HCT116 (cell line): ENCODE results near the gene TSPAN3. TPM values are rescaled to one million over a fixed set of nuclear protein-coding genes. Genes with fewer than 3 reads are reported as not detected.

Experiments
- ATAC-seq: fragments of 200-7000 bp; cut with Tn5 transposase; 2 replicates; pipeline ENCODE4 v1.9.1; 2020; ENCODE audit warnings: mild to moderate bottlenecking, moderate library complexity
- BruUV-seq: library from RNA; stranded (reverse); fragments of 400-500 nt; replicated peaks from 2 replicates; lab custom pipeline; 2021; lab: Mats Ljungman, UMichigan
- CTCF ChIA-PET: fragments of 300-600 bp; sonication (Branson Sonifier 250); formaldehyde crosslinking; loops from one replicate; lab custom pipeline; 2021; ENCODE audit warnings: antibody characterized with exemption; lab: Charles Lee
- POLR2A ChIA-PET: fragments of 300-600, 350-600 bp; sonication (Branson Sonifier 250); formaldehyde crosslinking; loops from one replicate; lab custom pipeline; 2021; ENCODE audit warnings: antibody characterized with exemption; lab: Charles Lee
- RAD21 ChIA-PET, 2 experiments: fragments of 300-600 bp; sonication (Branson Sonifier 250); formaldehyde crosslinking; loops; one replicate each; lab custom pipeline; 2023; ENCODE audit warnings: low total read pairs in 2 of 2; ENCODE audit not compliant: uncharacterized antibody in 2 of 2, unreplicated experiment in 2 of 2, low non-redundant PET in 1 of 2; lab: Charles Lee
- DNase-seq: peaks from one replicate; pipeline ENCODE4 v3.0.0-alpha.2; 2010; ENCODE audit warnings: low read depth, low spot score
- H2AFZ ChIP-seq: fragments of 200-600 bp; shearing (Covaris generic), sonication (generic); 2 replicates; pipeline ENCODE4 v1.6.1; 2017; ENCODE audit warnings: low read depth, mixed run types, mixed read lengths, antibody characterized with exemption, low read length; ENCODE audit not compliant: poor library complexity, severe bottlenecking
- H3K27ac ChIP-seq: 2 replicates; pipeline ENCODE4 v1.5.1; 2012; ENCODE audit warnings: low read depth, low read length
- H3K27me3 ChIP-seq: fragments of 200-600 bp; sonication (generic); 2 replicates; pipeline ENCODE4 v1.6.1; 2016; ENCODE audit warnings: mixed run types, low read length, mixed read lengths; ENCODE audit not compliant: insufficient read depth
- H3K36me3 ChIP-seq, 2 experiments: fragments of 200-500 bp in 1 of 2; fragments of 200-600 bp in 1 of 2; sonication (Bioruptor generic) in 1 of 2; sonication (generic) in 1 of 2; 2 replicates each; pipeline versions ENCODE4 v1.5.1 to v1.6.1; 2014 to 2016; ENCODE audit warnings: low read length in 2 of 2, inconsistent platforms in 1 of 2, mixed read lengths in 1 of 2, mixed run types in 1 of 2; ENCODE audit not compliant: insufficient read depth in 2 of 2, control insufficient read depth in 1 of 2
- H3K4me1 ChIP-seq, 2 experiments: fragments of 200-600 bp in 1 of 2; sonication (generic) in 1 of 2; 2 replicates each; pipeline versions ENCODE4 v1.5.1 to v1.6.1; 2012 to 2017; ENCODE audit warnings: low read length in 2 of 2, inconsistent platforms in 1 of 2, mild to moderate bottlenecking in 1 of 2, mixed read lengths in 1 of 2, mixed run types in 1 of 2, moderate library complexity in 1 of 2; ENCODE audit not compliant: insufficient read depth in 2 of 2, control insufficient read depth in 1 of 2
- H3K4me2 ChIP-seq: fragments of 200-600 bp; sonication (generic); 2 replicates; pipeline ENCODE4 v1.6.1; 2017; ENCODE audit warnings: mixed run types, low read length, mixed read lengths
- H3K4me3 ChIP-seq, 2 experiments: fragments of 200-600 bp in 1 of 2; sonication (generic) in 1 of 2; replicated peaks in 1 of 2; 2 replicates each; pipeline ENCODE4 v1.5.1; 2011 to 2016; ENCODE audit warnings: low read length in 2 of 2, control low read depth in 1 of 2, low read depth in 1 of 2, mild to moderate bottlenecking in 1 of 2, mixed read lengths in 1 of 2, mixed run types in 1 of 2
- H3K79me2 ChIP-seq: fragments of 200-600 bp; sonication (generic); 2 replicates; pipeline ENCODE4 v1.6.1; 2017; ENCODE audit warnings: mild to moderate bottlenecking, mixed run types, low read length, moderate library complexity, mixed read lengths; ENCODE audit not compliant: insufficient read depth
- H3K9ac ChIP-seq: fragments of 200-600 bp; sonication (generic); 2 replicates; pipeline ENCODE4 v1.6.1; 2016; ENCODE audit warnings: low read length, mixed read lengths
- H3K9me2 ChIP-seq: fragments of 200-600 bp; sonication (generic), shearing (Covaris generic); 2 replicates; pipeline ENCODE4 v1.6.1; 2017; ENCODE audit warnings: mixed run types, mild to moderate bottlenecking, moderate library complexity; ENCODE audit not compliant: insufficient read depth
- H3K9me3 ChIP-seq, 2 experiments: fragments of 200-500 bp in 1 of 2; fragments of 200-600 bp in 1 of 2; sonication (Bioruptor generic) in 1 of 2; sonication (generic) in 1 of 2; 2 replicates each; pipeline ENCODE4 v1.6.1; 2014 to 2017; ENCODE audit warnings: low read length in 2 of 2, mixed read lengths in 2 of 2, inconsistent platforms in 1 of 2, low read depth in 1 of 2, mild to moderate bottlenecking in 1 of 2, mixed run types in 1 of 2, moderate library complexity in 1 of 2; ENCODE audit not compliant: control insufficient read depth in 1 of 2, insufficient read depth in 1 of 2
- H4K20me1 ChIP-seq: fragments of 200-600 bp; sonication (generic), shearing (Covaris generic); 2 replicates; pipeline ENCODE4 v1.6.1; 2017; ENCODE audit warnings: mixed run types, mild to moderate bottlenecking, moderate library complexity; ENCODE audit not compliant: insufficient read depth
- CBX3 ChIP-seq: IDR thresholded peaks from 2 replicates; pipeline ENCODE4 v1.6.1; 2012; ENCODE audit warnings: low read depth
- CEBPB ChIP-seq: IDR thresholded peaks from 2 replicates; pipeline ENCODE4 v1.6.1; 2012; ENCODE audit warnings: low read depth
- ELF1 ChIP-seq: IDR thresholded peaks from 2 replicates; pipeline ENCODE4 v1.6.1; 2012; ENCODE audit warnings: low read depth, borderline replicate concordance
- EZH2 ChIP-seq: fragments of 200-600 bp; sonication (generic); IDR thresholded peaks from 2 replicates; pipeline ENCODE4 v1.6.1; 2017; ENCODE audit warnings: antibody characterized with exemption, mixed run types
- EZH2phosphoT487 ChIP-seq: fragments of 200-600 bp; IDR thresholded peaks from 2 replicates; pipeline ENCODE4 v1.6.1; 2018; ENCODE audit warnings: antibody characterized with exemption, borderline replicate concordance
- SP1 ChIP-seq: IDR thresholded peaks from 2 replicates; pipeline ENCODE4 v1.6.1; 2012; ENCODE audit warnings: low read depth
- SRF ChIP-seq: IDR thresholded peaks from 2 replicates; pipeline ENCODE4 v1.6.1; 2012; ENCODE audit warnings: low read depth
- YY1 ChIP-seq: IDR thresholded peaks from 2 replicates; pipeline ENCODE4 v1.6.1; 2011; ENCODE audit warnings: low read length, low read depth, moderate library complexity, mild to moderate bottlenecking; ENCODE audit not compliant: insufficient replicate concordance; ENCODE audit errors: extremely low read depth
- ZBTB33 ChIP-seq: IDR thresholded peaks from 2 replicates; pipeline ENCODE4 v1.6.1; 2011; ENCODE audit warnings: mild to moderate bottlenecking, low read length, moderate library complexity; ENCODE audit not compliant: insufficient replicate concordance; ENCODE audit errors: extremely low read depth
- ZFX ChIP-seq: fragments of 450-650 bp; IDR thresholded peaks from 2 replicates; pipeline ENCODE4 v1.6.1; 2017
- intact Hi-C: fragments of 100-400 bp; cut with micrococcal nuclease; formaldehyde crosslinking; loops from 2 replicates; pipeline ENCODE4 v1.10.0; 2022
- total RNA-seq: library from RNA; stranded (reverse); gene quantifications from one replicate; pipeline ENCODE4 v1.2.1, GENCODE V29; 2021; ENCODE audit not compliant: unreplicated experiment

TSPAN3 gene
- total RNA-seq, 1 experiment from 2014 or later, result 140 TPM

DNA sequence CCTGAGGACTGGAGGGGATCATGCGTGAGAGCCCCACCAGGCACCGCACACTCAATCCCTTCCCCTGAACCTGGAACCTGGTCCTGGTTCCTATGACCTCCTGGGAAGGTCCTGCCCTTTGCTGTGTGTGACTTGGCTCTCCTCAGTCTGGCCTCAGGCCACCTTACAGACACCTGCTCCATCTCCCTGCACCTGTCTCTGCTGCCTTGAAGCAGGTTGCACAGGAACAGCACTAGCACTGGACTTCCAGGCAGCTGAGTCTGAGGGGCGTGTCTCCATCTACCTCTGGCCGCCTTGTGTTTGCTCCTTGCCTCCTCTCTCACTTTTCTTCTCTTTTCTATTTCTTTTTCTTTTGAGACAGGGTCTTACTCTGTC, 60.6 kb downstream of the TSPAN3 start:
- Histone ChIP-seq H3K9me2 (no peaks in the 10 kb centered on the region), H3K36me3 (no peaks in the 10 kb centered on the region), H3K27ac (no peak overlapping the region), H4K20me1 (no peaks in the 10 kb centered on the region), H2AFZ (no peak overlapping the region), H3K4me2 (no peak overlapping the region), H3K27me3 (no peaks in the 10 kb centered on the region), H3K79me2 (no peaks in the 10 kb centered on the region), H3K4me1 (peaks cover 8 to 15% of the 10 kb centered on the region in 2 experiments), H3K4me3 (no peak overlapping the region), H3K9ac (no peak overlapping the region), H3K9me3 (no peaks in the 10 kb centered on the region)
- CTCF ChIA-PET, result no interaction called here
- no TSS peak for BruUV-seq
- intact Hi-C loops, result no loop called here
- ATAC-seq, result no peak
- TF ChIP-seq ZFX (no peak), SRF (no peak), SP1 (no peak), CEBPB (no peak), CBX3 (no peak), EZH2phosphoT487 (no peak), ELF1 (no peak), EZH2 (no peak), ZBTB33 (no peak), YY1 (no peak)
- RAD21 ChIA-PET, result no interaction called here
- DNase-seq, result no peak
- POLR2A ChIA-PET, result no interaction called here
